ENCODE measurements around the gene CMSS1. TPM values are rescaled to one million over a fixed set of nuclear protein-coding genes. Genes with fewer than 3 reads are reported as not detected.
A peak's percentile ranks its signal among the peaks of the same experiment; 100 is the strongest.

The CMSS1 gene
- total and polyA plus RNA-seq, 2 donors (not counting 1 experiment from before 2014, with no cell fraction given) = 7.3 to 22.8 TPM

DNA sequence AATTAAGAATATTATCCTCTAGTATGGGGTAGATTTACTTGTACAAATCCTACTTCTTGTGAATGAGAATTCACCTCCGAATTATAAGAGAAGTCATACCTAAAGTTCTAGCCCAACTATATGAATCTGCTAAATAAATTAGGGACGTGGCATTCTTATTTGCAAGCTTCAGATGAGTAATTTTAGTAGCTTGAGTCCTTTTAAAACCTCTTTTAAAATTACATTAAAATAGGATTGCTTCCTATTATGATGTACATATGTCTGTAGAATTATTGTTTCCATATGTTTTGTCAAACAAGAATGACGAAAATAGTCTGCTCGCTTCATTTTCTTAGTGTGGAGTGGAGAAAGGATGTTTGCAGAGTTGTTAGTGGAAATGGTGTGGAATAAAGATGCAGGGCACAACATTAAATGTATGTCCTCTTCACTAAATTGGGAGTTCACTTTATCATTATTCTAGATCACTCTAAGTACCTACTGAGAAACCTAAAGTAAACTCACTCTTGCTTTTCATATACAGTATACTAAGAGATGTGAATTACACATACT is 59.4 kb downstream of the CMSS1 start:
- TF ChIP-seq, protein P1, sequence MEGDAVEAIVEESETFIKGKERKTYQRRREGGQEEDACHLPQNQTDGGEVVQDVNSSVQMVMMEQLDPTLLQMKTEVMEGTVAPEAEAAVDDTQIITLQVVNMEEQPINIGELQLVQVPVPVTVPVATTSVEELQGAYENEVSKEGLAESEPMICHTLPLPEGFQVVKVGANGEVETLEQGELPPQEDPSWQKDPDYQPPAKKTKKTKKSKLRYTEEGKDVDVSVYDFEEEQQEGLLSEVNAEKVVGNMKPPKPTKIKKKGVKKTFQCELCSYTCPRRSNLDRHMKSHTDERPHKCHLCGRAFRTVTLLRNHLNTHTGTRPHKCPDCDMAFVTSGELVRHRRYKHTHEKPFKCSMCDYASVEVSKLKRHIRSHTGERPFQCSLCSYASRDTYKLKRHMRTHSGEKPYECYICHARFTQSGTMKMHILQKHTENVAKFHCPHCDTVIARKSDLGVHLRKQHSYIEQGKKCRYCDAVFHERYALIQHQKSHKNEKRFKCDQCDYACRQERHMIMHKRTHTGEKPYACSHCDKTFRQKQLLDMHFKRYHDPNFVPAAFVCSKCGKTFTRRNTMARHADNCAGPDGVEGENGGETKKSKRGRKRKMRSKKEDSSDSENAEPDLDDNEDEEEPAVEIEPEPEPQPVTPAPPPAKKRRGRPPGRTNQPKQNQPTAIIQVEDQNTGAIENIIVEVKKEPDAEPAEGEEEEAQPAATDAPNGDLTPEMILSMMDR (IDR thresholded peaks at IDR 0.05) = no peak
- no peak for TF ChIP-seq EZH2 (IDR thresholded peaks at IDR 0.05; ENCODE audit: borderline replicate concordance, insufficient read depth, low read depth, low read length, poor library complexity, severe bottlenecking)
- no peak for DNase-seq

DNA sequence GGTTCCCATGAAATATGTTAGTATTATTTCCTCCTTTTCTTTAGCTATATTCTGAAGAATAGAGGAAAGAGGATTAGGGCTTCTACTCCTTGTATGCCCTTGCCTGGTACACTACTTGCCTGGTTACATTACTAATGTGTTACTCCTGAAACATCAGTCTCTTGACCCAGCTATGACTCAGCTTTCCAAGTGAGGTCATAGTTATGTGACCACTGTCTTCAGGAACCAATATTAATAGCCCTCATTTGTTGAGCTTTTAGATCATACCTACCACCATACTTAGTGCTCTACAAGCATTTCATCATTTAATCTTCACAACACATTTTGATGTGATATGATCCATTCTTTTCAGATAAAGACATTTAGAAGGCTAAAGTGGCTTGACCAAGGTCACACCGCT is 60.3 kb downstream of the CMSS1 start:
- ChIA-PET POLR2A (interaction anchor here (0.7 kb wide), 1 partner anchor 258 kb away, joined by 4 read pairs; no protein-coding TSS in a partner anchor), CTCF (interaction anchor here (1.3 kb wide), 1 partner anchor 46 kb away, joined by 3 read pairs; no protein-coding TSS in a partner anchor)
- H3K4me3 Mint-ChIP-seq = no peak overlapping the region
- Histone ChIP-seq H3K4me2 (replicated peaks; ENCODE audit: low read depth, low read length, poor library complexity, severe bottlenecking) (no peak overlapping the region), H3K79me2 (ENCODE audit: control insufficient read depth, insufficient read depth, low read length) (no peaks in the 10 kb centered on the region), H3K27ac (ENCODE audit: low read length in 2 of 2) (no peak overlapping the region), H2AFZ (ENCODE audit: insufficient read depth, low read depth, low read length, poor library complexity, severe bottlenecking) (no peak overlapping the region), H3K4me1 (ENCODE audit: control insufficient read depth in 2 of 2, insufficient read depth in 2 of 2, low read length in 2 of 2) (peaks cover 6 to 8% of the 10 kb centered on the region in 2 donors), H3K27me3 (replicated peaks in 1 of 4; ENCODE audit: control extremely low read depth in 1 of 4, control insufficient read depth in 3 of 4, insufficient read depth in 4 of 4, low read length in 3 of 4) (no peaks in the 10 kb centered on the region), H4K20me1 (ENCODE audit: control insufficient read depth, insufficient read depth, low read length, poor library complexity, severe bottlenecking) (no peaks in the 10 kb centered on the region), H3K9ac (ENCODE audit: low read length) (no peak overlapping the region), H3K9me3 (ENCODE audit: control extremely low read depth in 1 of 3, control insufficient read depth in 2 of 3, insufficient read depth in 1 of 3, low read length in 2 of 3) (no peaks in the 10 kb centered on the region), H3K4me3 (ENCODE audit: control extremely low read depth in 1 of 5, extremely low read depth in 1 of 5, insufficient read depth in 1 of 5, low read depth in 2 of 5, low read length in 4 of 5) (no peak overlapping the region), H3K36me3 (replicated peaks in 1 of 2; ENCODE audit: control extremely low read depth in 1 of 2, control insufficient read depth in 1 of 2, extremely low read depth in 1 of 2, insufficient read depth in 2 of 2, low read length in 1 of 2) (no peaks in the 10 kb centered on the region)
- intact Hi-C loops (cut with micrococcal nuclease) = loop anchor here (5.0 kb wide), 2 partner anchors 169 to 194 kb away; no protein-coding TSS in a partner anchor
- no CpG with 5 or more reads among the region's 1 CpG for WGBS (ENCODE audit: insufficient coverage)
- TF ChIP-seq EZH2 (IDR thresholded peaks at IDR 0.05; ENCODE audit: borderline replicate concordance, insufficient read depth, low read depth, low read length, poor library complexity, severe bottlenecking) = no peak
- TF ChIP-seq, protein P1 (IDR thresholded peaks at IDR 0.05) = no peak
- H3K27ac Mint-ChIP-seq = no peak overlapping the region
- no peaks in the 10 kb centered on the region for H3K27me3 Mint-ChIP-seq
- ATAC-seq (ENCODE audit: low read depth) (no peak), DNase-seq (no peak)
- peaks cover 18% of the 10 kb centered on the region for H3K4me1 Mint-ChIP-seq
- no peaks in the 10 kb centered on the region for H3K9me3 Mint-ChIP-seq (ENCODE audit: insufficient read depth)

More for the DNA sequence above, 59.4 kb downstream of the CMSS1 start:
- Histone ChIP-seq H3K9me3 (ENCODE audit: control extremely low read depth in 1 of 3, control insufficient read depth in 2 of 3, insufficient read depth in 1 of 3, low read length in 2 of 3) (no peaks in the 10 kb centered on the region), H3K36me3 (replicated peaks in 1 of 2; ENCODE audit: control extremely low read depth in 1 of 2, control insufficient read depth in 1 of 2, extremely low read depth in 1 of 2, insufficient read depth in 2 of 2, low read length in 1 of 2) (no peaks in the 10 kb centered on the region), H3K79me2 (ENCODE audit: control insufficient read depth, insufficient read depth, low read length) (no peaks in the 10 kb centered on the region), H3K27ac (ENCODE audit: low read length in 2 of 2) (peak overlapping the region in 1 of 2 donors; percentile 71), H3K4me2 (replicated peaks; ENCODE audit: low read depth, low read length, poor library complexity, severe bottlenecking) (no peak overlapping the region), H3K4me1 (ENCODE audit: control insufficient read depth in 2 of 2, insufficient read depth in 2 of 2, low read length in 2 of 2) (peaks cover 6 to 8% of the 10 kb centered on the region in 2 donors), H3K4me3 (ENCODE audit: control extremely low read depth in 1 of 5, extremely low read depth in 1 of 5, insufficient read depth in 1 of 5, low read depth in 2 of 5, low read length in 4 of 5) (peak overlapping the region in 1 of 5 experiments; percentile 64), H4K20me1 (ENCODE audit: control insufficient read depth, insufficient read depth, low read length, poor library complexity, severe bottlenecking) (no peaks in the 10 kb centered on the region), H2AFZ (ENCODE audit: insufficient read depth, low read depth, low read length, poor library complexity, severe bottlenecking) (no peak overlapping the region), H3K27me3 (replicated peaks in 1 of 4; ENCODE audit: control extremely low read depth in 1 of 4, control insufficient read depth in 3 of 4, insufficient read depth in 4 of 4, low read length in 3 of 4) (no peaks in the 10 kb centered on the region), H3K9ac (ENCODE audit: low read length) (no peak overlapping the region)
- Mint-ChIP-seq H3K4me1 (peaks cover 18% of the 10 kb centered on the region), H3K27ac (peak overlapping the region; percentile 23), H3K27me3 (no peaks in the 10 kb centered on the region), H3K9me3 (ENCODE audit: insufficient read depth) (no peaks in the 10 kb centered on the region), H3K4me3 (peak overlapping the region; percentile 89)
- POLR2A ChIA-PET = interaction anchor here (0.7 kb wide), 1 partner anchor 258 kb away, joined by 4 read pairs; no protein-coding TSS in a partner anchor
- CTCF ChIA-PET = interaction anchor here (0.6 to 1.3 kb wide), 2 partner anchors 34 to 45 kb away, joined by 3 read pairs; no protein-coding TSS in a partner anchor
- ATAC-seq (ENCODE audit: low read depth) = no peak
- intact Hi-C loops (cut with micrococcal nuclease) = loop anchor here (5.0 kb wide), 2 partner anchors 170 to 195 kb away; no protein-coding TSS in a partner anchor
- no CpG with 5 or more reads among the region's 4 CpGs for WGBS (ENCODE audit: insufficient coverage)

Measured in B cell (primary cell).